Measurements from ENCODE around the gene CLTC. TPM values are rescaled to one million over a fixed set of nuclear protein-coding genes. Genes with fewer than 3 reads are reported as not detected.
A peak's percentile ranks its signal among the peaks of the same experiment; 100 is the strongest.

Gene CLTC
- total and polyA plus RNA-seq, 2 of the 4 experiments (the other 2 are of a cell fraction): 181 to 641 TPM

- peaks cover 3% of the 10 kb centered on the region for H3K36me3 ChIP-seq (ENCODE audit: control insufficient read depth, insufficient read depth, low read length)
- CTCF ChIA-PET: interaction anchor here (1.2 kb wide), 1 partner anchor 26 kb away, joined by 3 read pairs; no protein-coding TSS in a partner anchor
- no peak overlapping the region for H2BK20ac ChIP-seq (ENCODE audit: low read depth, low read length)
- no peak overlapping the region for H3K9ac ChIP-seq (ENCODE audit: low read depth, low read length)
- no peak overlapping the region for H3K18ac ChIP-seq (ENCODE audit: low read depth, low read length)
- no peak overlapping the region for H2BK15ac ChIP-seq (ENCODE audit: low read depth, low read length)
- H3K4me1 ChIP-seq (ENCODE audit: control insufficient read depth, insufficient read depth, low read length): peaks cover 11% of the 10 kb centered on the region
- no peak overlapping the region for H2BK120ac ChIP-seq (ENCODE audit: low read depth, low read length)
- H3K27me3 ChIP-seq (ENCODE audit: control insufficient read depth, insufficient read depth, low read length): no peaks in the 10 kb centered on the region
- no peak overlapping the region for H2BK5ac ChIP-seq (ENCODE audit: low read depth, low read length, poor library complexity, severe bottlenecking)
- DNase-seq (no peak), ATAC-seq (ENCODE audit: low read depth) (no peak)
- H2AK5ac ChIP-seq (ENCODE audit: low read depth, low read length): no peak overlapping the region
- H3K79me1 ChIP-seq (ENCODE audit: low read depth in 1 of 2, low read length in 2 of 2): peaks cover 3 to 25% of the 10 kb centered on the region in 2 experiments; a peak in 3 of 4 replicates
- no peak overlapping the region for H3K27ac ChIP-seq (ENCODE audit: insufficient read depth, low read length)
- H4K8ac ChIP-seq (ENCODE audit: low read depth in 2 of 2, low read length in 2 of 2): no peak overlapping the region
- no peak for TF ChIP-seq BHLHE40 (IDR thresholded peaks at IDR 0.05; ENCODE audit: low read depth, low read length)
- TF ChIP-seq MAFK (IDR thresholded peaks at IDR 0.05; ENCODE audit: low read depth, low read length): peak; percentile 97
- peak overlapping the region; percentile 1; the same call in 1 of the 2 replicates for H3K4me2 ChIP-seq (ENCODE audit: low read depth, low read length)
- no peak overlapping the region for H3K23ac ChIP-seq (ENCODE audit: low read depth, low read length)
- H4K5ac ChIP-seq (ENCODE audit: low read depth, low read length): no peak overlapping the region
- dilution Hi-C loops (cut with HindIII; ENCODE audit: low sequenced_read_pairs, unreplicated experiment) (no loop called here), intact Hi-C loops (cut with micrococcal nuclease) (no loop called here), in situ Hi-C loops (cut with MboI; ENCODE audit: low sequenced_read_pairs) (no loop called here)
- H2AFZ ChIP-seq (replicated peaks; ENCODE audit: low read length, poor library complexity): no peak overlapping the region
- no peak overlapping the region for H3K4ac ChIP-seq (ENCODE audit: low read depth, low read length)
- H3K9me3 ChIP-seq (ENCODE audit: control insufficient read depth, insufficient read depth, low read length): no peaks in the 10 kb centered on the region
- POLR2A ChIA-PET (ENCODE audit: unreplicated experiment): interaction anchor here (0.5 kb wide), 1 partner anchor 14 kb away, joined by 4 read pairs; the partner anchor contains the start of gene CLTC
- WGBS, 2 experiments (ENCODE audit: extremely low coverage in 2 of 2, insufficient read length in 1 of 2): no CpG with 5 or more reads among the region's 5 CpGs
- H3K9me1 ChIP-seq (ENCODE audit: insufficient read depth, low read length): peaks cover 7% of the 10 kb centered on the region
- no peak overlapping the region for H3K4me3 ChIP-seq (ENCODE audit: insufficient read depth, low read depth, low read length)
- BruUV-seq (replicated peaks): no TSS peak
- H3K56ac ChIP-seq (ENCODE audit: extremely low read depth, insufficient read depth, low read length): no peak overlapping the region
- H2AK9ac ChIP-seq (replicated peaks; ENCODE audit: low read depth, low read length, poor library complexity): no peak overlapping the region
- no peak overlapping the region for H4K91ac ChIP-seq (ENCODE audit: insufficient read depth, low read depth, low read length)
- H4K20me1 ChIP-seq (ENCODE audit: insufficient read depth, low read length): peaks cover 99% of the 10 kb centered on the region
- no peak overlapping the region for H3K14ac ChIP-seq (replicated peaks; ENCODE audit: low read depth, low read length)
Observed at GRCh38 chr17:59633658-59634359, 14.1 kb downstream of the CLTC start.
